NK-92 (cell line): ENCODE results near the gene PRRT2.

ENCODE experiments used
- DNase-seq: peaks from one replicate; lab custom pipeline; 2025; ENCODE audit not compliant: unreplicated experiment; lab: John Stamatoyannopoulos, UW

PRRT2 gene

GRCh38 chr16:29811170-29811895, 660 bp upstream of the PRRT2 start:
- no peak for DNase-seq

GRCh38 chr16:29812754-29813643, 1.0 kb downstream of the PRRT2 start:
- DNase-seq, result no peak

- DNase-seq, result no peak
These were observed 1.9 kb downstream of the PRRT2 start for GRCh38 chr16:29813644-29814562.

GRCh38 chr16:29814592-29814991, 2.6 kb downstream of the PRRT2 start:
- DNase-seq, result no peak

GRCh38 chr16:29815032-29815721, 3.2 kb downstream of the PRRT2 start:
- DNase-seq, result no peak

GRCh38 chr16:29815793-29816693, 4.0 kb downstream of the PRRT2 start, which contains the start of gene PAGR1:
Gene PAGR1, plus strand, starts transcription at chr16:29816152. Its CDS starts 374 bp downstream, at chr16:29816526.
- DNase-seq, result peak; percentile 83

GRCh38 chr16:29816694-29817441, 4.9 kb downstream of the PRRT2 start:
- no peak for DNase-seq

- DNase-seq, result no peak
These were observed 6.1 kb downstream of the PRRT2 start for GRCh38 chr16:29818082-29818481.

- DNase-seq, result no peak
These were observed 7.5 kb downstream of the PRRT2 start for GRCh38 chr16:29819506-29819905.

- DNase-seq, result no peak
These were observed 8.3 kb downstream of the PRRT2 start, which contains the start of gene MVP for GRCh38 chr16:29820271-29820701. Gene MVP, plus strand, starts transcription at chr16:29820462. Its CDS starts 10,088 bp downstream, at chr16:29830550.

GRCh38 chr16:29820730-29821642, 9.0 kb downstream of the PRRT2 start:
- no peak for DNase-seq

- no peak for DNase-seq
These were observed 9.7 kb downstream of the PRRT2 start for GRCh38 chr16:29821643-29822115.

- DNase-seq, result no peak
These were observed 12.7 kb downstream of the PRRT2 start for GRCh38 chr16:29824589-29825144.

- DNase-seq, result no peak
These were observed 13.4 kb downstream of the PRRT2 start for GRCh38 chr16:29825145-29826044.

- no peak for DNase-seq
These were observed 14.3 kb downstream of the PRRT2 start for GRCh38 chr16:29826342-29826695.

GRCh38 chr16:29830774-29831173, 18.8 kb downstream of the PRRT2 start:
- no peak for DNase-seq
